Stimulated activated naive CD8-positive, alpha-beta T cell treated with anti-CD3 and anti-CD28 coated beads, Interleukin-15, amount 100 ng/mL, for 72 hours (primary cell): ENCODE data around the gene NTM.
"Not testable (repeated sequence)": the region's sequence is repeated elsewhere in the genome, so short reads cannot be mapped to it uniquely, and the experiment has no call there.

ENCODE experiments used
- ATAC-seq: fragments of 150-1000 bp; cut with Tn5 transposase; 2 replicates; pipeline ENCODE4 v1.10.0; 2021; ENCODE audit warnings: mild to moderate bottlenecking, moderate library complexity
- DNase-seq, 2 donors: peaks; one replicate each; pipeline ENCODE4 v3.0.0; 2021 to 2022
- H3K27ac Mint-ChIP-seq, 2 donors: one replicate each; pipeline ENCODE4 v1.8.0; 2022; ENCODE audit warnings: mild to moderate bottlenecking in 2 of 2, mixed read lengths in 2 of 2, moderate library complexity in 2 of 2
- H3K27me3 Mint-ChIP-seq: one replicate; pipeline ENCODE4 v1.8.0; 2022; ENCODE audit warnings: mixed read lengths
- H3K4me1 Mint-ChIP-seq: one replicate; pipeline ENCODE4 v1.8.0; 2022; ENCODE audit warnings: mild to moderate bottlenecking, mixed read lengths
- H3K4me3 Mint-ChIP-seq, 2 donors: one replicate each; pipeline ENCODE4 v1.8.0; 2022; ENCODE audit warnings: mild to moderate bottlenecking in 2 of 2, mixed read lengths in 2 of 2, moderate library complexity in 1 of 2
- H3K9me3 Mint-ChIP-seq, 2 donors: one replicate each; pipeline ENCODE4 v1.8.0; 2022; ENCODE audit warnings: mixed read lengths in 2 of 2

NTM gene

GRCh38 chr11:131424257-131424876 lies 54.0 kb downstream of the NTM start:
- not testable (repeated sequence) for ATAC-seq, H3K27ac Mint-ChIP-seq, H3K27me3 Mint-ChIP-seq, H3K4me1 Mint-ChIP-seq, H3K9me3 Mint-ChIP-seq, H3K4me3 Mint-ChIP-seq, DNase-seq

DNA sequence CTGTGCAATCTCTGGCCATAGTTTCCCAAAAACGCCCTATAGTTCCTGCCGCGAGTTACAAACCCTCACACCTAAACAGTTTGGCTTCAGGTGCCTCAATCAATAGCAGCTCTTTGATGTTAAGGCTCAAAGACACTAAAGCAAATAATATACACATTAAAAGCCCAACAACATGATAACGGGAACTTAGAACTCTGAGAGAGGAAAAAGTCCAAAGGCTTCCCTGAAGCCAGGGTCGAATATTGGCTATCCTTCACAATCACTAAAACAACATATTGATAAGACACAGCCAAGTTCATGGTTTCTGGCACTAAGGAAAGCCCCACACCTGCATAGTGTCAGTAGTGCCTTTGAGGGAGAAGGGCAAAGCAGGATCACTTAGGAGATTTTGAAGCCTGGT lies 54.9 kb downstream of the NTM start:
- Mint-ChIP-seq H3K9me3 (peaks cover 6 to 8% of the 10 kb centered on the region in 2 donors), H3K27me3 (no peaks in the 10 kb centered on the region), H3K4me1 (no peaks in the 10 kb centered on the region), H3K4me3 (no peak overlapping the region), H3K27ac (peak overlapping the region in 1 of 2 donors; percentile 80)
- ATAC-seq, result no peak
- no peak for DNase-seq

DNA sequence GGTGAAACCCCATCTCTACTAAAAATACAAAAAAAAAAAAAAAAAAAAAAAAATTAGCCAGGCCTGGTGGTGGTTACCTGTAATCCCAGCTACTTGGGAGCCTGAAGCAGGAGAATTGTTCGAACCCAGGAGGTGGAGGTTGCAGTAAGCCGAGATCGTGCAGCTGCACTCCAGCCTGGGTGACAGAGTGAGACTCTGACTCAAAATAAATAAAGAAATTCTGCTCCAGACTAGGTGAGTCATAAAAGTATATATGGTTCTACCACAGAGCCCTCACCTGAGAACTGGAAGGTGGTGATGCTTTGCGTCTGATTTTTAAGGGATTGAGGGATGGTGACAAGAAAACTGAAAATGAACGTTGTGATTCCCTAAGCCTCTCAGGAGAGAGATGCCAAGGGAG lies 58.4 kb downstream of the NTM start:
- H3K4me3 Mint-ChIP-seq, result no peak overlapping the region

GRCh38 chr11:131430473-131431208 lies 60.2 kb downstream of the NTM start:
- no peak for DNase-seq

More for the DNA sequence above, 58.4 kb downstream of the NTM start:
- Mint-ChIP-seq H3K4me1 (no peaks in the 10 kb centered on the region), H3K27me3 (no peaks in the 10 kb centered on the region), H3K27ac (no peak overlapping the region), H3K9me3 (peaks cover 6 to 13% of the 10 kb centered on the region in 2 donors)
- DNase-seq (no peak), ATAC-seq (no peak)

GRCh38 chr11:131441051-131441810 lies 70.8 kb downstream of the NTM start:
- Mint-ChIP-seq H3K4me1 (no peaks in the 10 kb centered on the region), H3K27me3 (no peaks in the 10 kb centered on the region), H3K4me3 (no peak overlapping the region), H3K27ac (no peak overlapping the region), H3K9me3 (peaks cover 6 to 33% of the 10 kb centered on the region in 2 donors)
- no peak for DNase-seq
- ATAC-seq, result no peak

More at GRCh38 chr11:131430473-131431208, 60.2 kb downstream of the NTM start:
- peaks cover 6 to 13% of the 10 kb centered on the region in 2 donors for H3K9me3 Mint-ChIP-seq
- ATAC-seq, result peak; percentile 23
- no peak overlapping the region for H3K27ac Mint-ChIP-seq
- H3K4me3 Mint-ChIP-seq, result no peak overlapping the region
- H3K4me1 Mint-ChIP-seq, result no peaks in the 10 kb centered on the region
- no peaks in the 10 kb centered on the region for H3K27me3 Mint-ChIP-seq

DNA sequence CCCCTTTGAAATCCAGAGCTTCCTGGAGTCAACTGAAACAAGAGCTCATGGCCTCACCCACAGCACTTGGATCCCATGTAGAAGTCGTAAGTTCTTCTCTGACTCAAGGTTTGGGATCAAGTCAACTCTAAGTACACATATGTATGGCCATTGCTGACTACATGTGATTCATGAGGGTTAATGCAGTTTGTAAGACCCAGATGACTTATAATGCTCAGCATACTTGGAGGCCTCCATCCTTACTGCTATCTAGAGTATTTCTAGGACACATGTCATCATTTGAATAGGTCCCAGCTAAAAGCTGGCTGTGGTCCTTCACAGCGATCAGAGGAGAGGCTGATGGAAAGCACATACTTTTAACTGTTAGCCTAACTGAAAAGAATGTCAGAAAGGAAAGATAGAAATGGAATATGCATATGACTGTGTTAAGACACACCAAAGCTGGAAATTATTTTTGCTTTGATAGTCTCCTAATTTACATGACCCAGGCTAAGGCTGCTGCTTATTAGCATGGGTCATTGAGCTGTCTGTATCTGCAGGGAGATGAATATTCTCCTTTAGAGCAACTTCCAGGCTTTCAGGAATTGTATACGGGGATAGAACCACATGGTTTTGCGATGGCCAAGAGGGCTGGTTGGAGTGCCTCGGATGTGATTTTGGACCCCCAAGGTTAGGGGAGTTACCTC lies 76.3 kb downstream of the NTM start:
- Mint-ChIP-seq H3K27ac (no peak overlapping the region), H3K9me3 (peaks cover 0 to 4% of the 10 kb centered on the region in 2 donors), H3K4me1 (no peaks in the 10 kb centered on the region), H3K27me3 (no peaks in the 10 kb centered on the region), H3K4me3 (no peak overlapping the region)
- DNase-seq (no peak), ATAC-seq (no peak)

GRCh38 chr11:131447277-131447815 lies 76.9 kb downstream of the NTM start:
- DNase-seq (no peak), ATAC-seq (no peak)
- Mint-ChIP-seq H3K4me1 (no peaks in the 10 kb centered on the region), H3K27ac (no peak overlapping the region), H3K9me3 (peaks cover 0 to 4% of the 10 kb centered on the region in 2 donors), H3K27me3 (no peaks in the 10 kb centered on the region), H3K4me3 (no peak overlapping the region)

DNA sequence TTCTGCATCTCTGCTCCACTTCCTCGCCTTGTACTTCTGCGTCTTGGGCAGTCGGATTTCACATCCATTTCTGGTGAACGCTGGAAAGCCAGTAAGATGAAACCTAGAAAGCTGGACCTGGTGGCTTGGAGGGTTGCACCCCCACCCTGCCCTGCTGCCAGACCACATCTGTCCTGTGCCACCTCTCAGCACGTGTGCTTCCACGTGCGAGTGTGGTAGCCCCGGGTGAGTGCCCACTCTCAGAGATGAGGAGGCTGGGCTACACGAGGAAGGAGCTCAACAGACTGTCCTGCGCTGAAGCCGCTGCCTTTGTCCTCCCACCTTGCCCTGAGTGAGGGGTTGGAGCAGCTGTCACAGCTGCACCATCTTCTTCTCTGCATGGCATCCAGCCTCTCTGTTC lies 77.5 kb downstream of the NTM start:
- Mint-ChIP-seq H3K4me1 (no peaks in the 10 kb centered on the region), H3K27ac (no peak overlapping the region), H3K4me3 (no peak overlapping the region), H3K27me3 (no peaks in the 10 kb centered on the region), H3K9me3 (peaks cover 0 to 4% of the 10 kb centered on the region in 2 donors)
- ATAC-seq (no peak), DNase-seq (no peak)

GRCh38 chr11:131449036-131450019 lies 78.9 kb downstream of the NTM start:
- H3K4me1 Mint-ChIP-seq, result no peaks in the 10 kb centered on the region
- H3K4me3 Mint-ChIP-seq, result no peak overlapping the region
- ATAC-seq (peak; percentile 31), DNase-seq (no peak)
- H3K27ac Mint-ChIP-seq, result peak overlapping the region in 1 of 2 donors; percentile 14
- peaks cover 0 to 4% of the 10 kb centered on the region in 2 donors for H3K9me3 Mint-ChIP-seq
- H3K27me3 Mint-ChIP-seq, result no peaks in the 10 kb centered on the region

GRCh38 chr11:131454490-131454889 lies 84.1 kb downstream of the NTM start:
- DNase-seq (no peak), ATAC-seq (no peak)
- no peaks in the 10 kb centered on the region for H3K4me1 Mint-ChIP-seq
- no peaks in the 10 kb centered on the region for H3K9me3 Mint-ChIP-seq
- no peak overlapping the region for H3K27ac Mint-ChIP-seq
- no peak overlapping the region for H3K4me3 Mint-ChIP-seq
- H3K27me3 Mint-ChIP-seq, result no peaks in the 10 kb centered on the region

- H3K27me3 Mint-ChIP-seq, result no peaks in the 10 kb centered on the region
Measured at GRCh38 chr11:131454989-131455388, 84.6 kb downstream of the NTM start.

DNA sequence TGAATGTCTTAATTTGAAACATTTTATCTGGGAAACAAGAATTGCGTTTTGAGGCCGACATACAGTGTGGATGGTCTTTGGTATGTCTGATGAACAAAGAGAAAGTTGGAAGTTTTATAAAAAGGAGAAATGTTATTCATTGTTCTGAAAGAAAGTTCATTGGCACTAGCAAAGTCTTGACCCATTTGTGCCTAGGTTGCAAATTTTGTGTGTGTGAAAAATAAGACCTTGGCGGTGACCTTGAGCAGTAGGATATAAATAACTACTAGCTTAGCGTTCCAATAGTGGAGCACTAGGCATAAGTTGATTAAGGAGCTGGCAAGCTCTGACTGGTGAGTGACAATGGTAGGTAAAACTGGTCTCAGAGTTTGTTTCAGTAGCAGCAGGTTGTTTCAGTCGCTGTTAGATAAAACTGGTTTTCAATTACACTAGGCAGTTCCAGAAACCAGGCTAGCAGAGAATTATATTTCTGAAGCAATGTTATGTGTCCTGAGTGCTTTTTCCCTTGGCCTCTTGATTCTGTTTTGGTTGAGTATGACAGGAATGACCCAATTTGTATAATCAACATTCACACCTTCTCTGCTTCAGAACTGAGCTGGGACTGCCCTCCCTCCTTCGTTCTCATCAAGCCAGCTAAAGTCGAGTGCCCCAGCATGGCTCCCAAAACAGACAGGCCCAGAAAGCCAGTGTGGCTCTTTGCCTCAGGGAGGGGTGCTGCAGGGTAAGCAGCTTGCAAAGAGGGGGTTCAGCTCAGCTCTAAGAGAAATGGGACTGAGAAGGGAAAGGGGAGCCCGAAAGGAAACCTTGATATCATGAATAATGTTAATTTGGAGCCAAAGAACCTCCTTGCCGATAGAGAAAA lies 85.7 kb downstream of the NTM start:
- Mint-ChIP-seq H3K9me3 (no peaks in the 10 kb centered on the region), H3K27me3 (no peaks in the 10 kb centered on the region), H3K27ac (no peak overlapping the region), H3K4me3 (no peak overlapping the region), H3K4me1 (no peaks in the 10 kb centered on the region)
- DNase-seq (no peak), ATAC-seq (no peak)

More at GRCh38 chr11:131454989-131455388, 84.6 kb downstream of the NTM start:
- Mint-ChIP-seq H3K27ac (no peak overlapping the region), H3K9me3 (no peaks in the 10 kb centered on the region), H3K4me1 (no peaks in the 10 kb centered on the region), H3K4me3 (no peak overlapping the region)
- no peak for DNase-seq
- no peak for ATAC-seq

GRCh38 chr11:131457163-131457562 lies 86.7 kb downstream of the NTM start:
- Mint-ChIP-seq H3K4me1 (no peaks in the 10 kb centered on the region), H3K27me3 (no peaks in the 10 kb centered on the region), H3K4me3 (no peak overlapping the region), H3K9me3 (no peaks in the 10 kb centered on the region), H3K27ac (no peak overlapping the region)
- DNase-seq (no peak), ATAC-seq (no peak)

GRCh38 chr11:131458421-131458820 lies 88.0 kb downstream of the NTM start:
- DNase-seq, result no peak
- ATAC-seq, result no peak
- H3K27ac Mint-ChIP-seq, result no peak overlapping the region
- H3K4me3 Mint-ChIP-seq, result no peak overlapping the region
- H3K4me1 Mint-ChIP-seq, result no peaks in the 10 kb centered on the region
- H3K27me3 Mint-ChIP-seq, result peaks cover 2% of the 10 kb centered on the region
- H3K9me3 Mint-ChIP-seq, result no peaks in the 10 kb centered on the region
